NK-92 treated with Interleukin-12 subunit alpha and Interleukin-12 subunit beta, amount 100 ng/mL, for 24 hours (cell line): ENCODE data around the gene THSD7B.

Experiments used
- DNase-seq: peaks from one replicate; lab custom pipeline; 2025; lab: John Stamatoyannopoulos, UW

Gene THSD7B

DNA sequence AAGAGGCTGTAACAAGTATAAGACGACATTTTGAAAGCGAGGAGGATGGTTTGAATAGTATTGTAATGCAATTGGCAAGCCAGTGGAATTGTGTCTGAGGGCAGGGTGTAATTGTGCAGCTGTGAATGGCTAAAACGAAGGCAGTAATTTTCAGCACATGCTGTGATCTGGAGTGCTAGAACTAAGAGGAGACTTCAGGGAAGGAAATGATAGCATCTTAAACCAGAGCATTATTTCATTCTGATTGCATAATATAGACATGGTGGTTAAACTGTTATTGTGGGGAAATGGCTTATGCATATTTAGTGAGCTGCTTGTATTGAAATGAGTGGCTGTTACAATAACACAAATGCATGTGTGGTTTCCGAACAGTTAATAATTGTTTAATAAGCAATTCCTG lies 36.3 kb downstream of the THSD7B start:
- no peak for DNase-seq

DNA sequence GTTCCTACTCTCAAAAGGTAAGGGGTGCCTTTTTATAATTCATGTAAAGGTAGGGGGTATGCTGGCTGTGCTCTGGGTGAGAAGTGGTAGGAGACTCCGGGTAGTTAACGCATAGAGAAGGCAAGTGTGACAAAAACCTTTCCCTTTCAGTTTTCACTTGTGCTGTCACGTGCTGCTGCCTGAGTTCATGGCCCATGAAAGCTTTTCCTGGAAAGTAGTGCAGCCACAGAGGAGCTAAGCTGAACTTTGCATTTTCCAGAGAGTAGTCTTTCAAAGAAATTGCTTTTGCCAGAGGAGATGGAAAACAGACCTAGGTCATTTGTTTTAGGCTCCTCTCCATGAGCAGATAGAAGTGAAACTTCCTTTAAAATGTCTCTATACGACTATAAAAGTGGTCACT lies 44.7 kb downstream of the THSD7B start:
- DNase-seq, result no peak

DNA sequence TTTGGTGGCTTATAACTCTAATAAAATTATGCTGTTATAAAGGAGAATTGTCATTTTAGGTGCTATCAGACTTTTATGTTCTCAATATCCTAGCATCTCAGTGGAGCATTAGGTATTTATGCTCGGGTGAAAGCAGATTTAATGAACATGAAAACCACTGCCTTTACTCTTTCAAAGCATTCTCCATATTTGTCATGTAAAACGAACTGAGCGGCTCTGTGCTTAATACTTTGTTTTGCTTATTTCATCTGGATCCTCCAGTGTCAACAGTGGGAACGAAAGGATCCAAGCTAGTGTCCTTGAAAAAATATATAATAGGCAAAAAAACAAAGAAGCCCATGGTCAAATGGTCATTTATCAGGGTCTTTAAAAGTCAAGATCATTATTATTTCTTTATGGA lies 53.5 kb downstream of the THSD7B start:
- no peak for DNase-seq

DNA sequence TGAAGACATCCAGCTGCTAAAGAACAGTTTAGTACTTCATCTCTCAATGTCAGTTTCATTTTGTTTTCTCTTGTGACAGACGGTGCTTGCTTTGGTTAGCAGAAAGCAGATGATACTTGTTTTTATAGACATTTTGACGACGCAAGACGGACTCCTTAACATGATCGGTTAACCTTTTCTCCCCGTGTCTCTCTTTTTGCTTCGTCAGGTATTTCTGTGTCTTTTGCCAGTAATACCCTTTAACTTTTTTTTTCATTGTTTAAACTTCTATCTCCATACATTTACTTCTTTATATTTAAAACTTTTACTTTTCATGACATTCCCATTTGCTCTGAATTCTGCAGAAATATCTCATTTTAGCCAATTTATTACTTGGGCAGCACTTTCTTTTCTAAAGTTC lies 57.9 kb downstream of the THSD7B start:
- no peak for DNase-seq

DNA sequence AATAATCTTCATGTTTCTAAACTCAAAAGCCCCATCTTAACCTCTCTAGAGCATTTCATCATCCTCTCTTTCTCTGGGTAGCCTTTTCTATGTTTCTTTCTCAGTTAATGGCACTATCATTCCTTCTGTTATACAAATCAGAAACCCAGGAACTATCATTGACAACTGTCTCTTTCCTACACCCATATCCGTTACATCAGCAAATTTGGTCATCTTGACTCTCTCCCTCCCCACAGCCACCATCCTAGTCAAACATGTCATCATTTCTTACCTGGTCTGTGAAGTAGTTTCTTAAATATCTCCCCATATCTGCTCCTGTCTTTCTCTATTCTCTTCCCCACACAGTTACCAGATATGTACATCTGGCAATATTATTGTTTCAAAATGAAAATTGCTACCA lies 62.8 kb downstream of the THSD7B start:
- no peak for DNase-seq

DNA sequence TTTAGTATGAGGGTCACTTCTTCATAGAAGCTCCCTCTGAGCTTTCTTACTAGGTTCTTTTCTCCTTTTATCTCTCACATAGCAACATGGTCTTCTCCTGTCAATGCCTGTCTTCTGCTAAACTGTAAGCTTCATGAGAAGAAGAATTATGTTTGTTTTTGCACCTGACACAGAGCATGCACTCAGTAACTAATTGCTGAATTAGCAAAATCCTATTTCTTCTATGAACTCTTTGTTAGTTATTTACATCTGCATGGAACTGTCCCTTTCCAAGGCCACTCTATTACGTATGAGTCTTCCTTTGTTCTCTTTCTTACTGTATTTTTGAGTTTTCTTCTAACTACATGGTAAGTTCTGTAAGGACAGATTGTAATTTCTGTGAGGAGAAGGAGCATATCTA lies 63.4 kb downstream of the THSD7B start:
- no peak for DNase-seq

DNA sequence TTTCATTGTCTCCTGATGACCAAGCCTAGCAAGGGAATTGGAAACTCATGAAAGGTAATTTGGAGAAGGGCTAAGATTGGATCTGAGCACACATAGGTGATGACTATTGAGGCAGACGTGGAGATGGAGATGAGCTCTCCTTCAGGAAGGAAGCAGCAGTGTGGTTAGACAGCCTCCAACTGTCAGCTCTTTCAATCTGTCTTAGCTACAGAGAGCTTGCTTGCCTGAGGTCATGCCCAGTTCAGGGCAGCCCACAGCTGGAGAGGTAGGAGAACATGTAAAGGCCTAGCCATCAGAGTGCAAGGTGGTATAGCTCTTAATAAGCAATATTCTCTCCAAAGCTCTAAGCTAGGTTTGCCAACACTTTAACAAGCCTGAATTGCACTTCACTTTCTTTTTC lies 79.2 kb downstream of the THSD7B start:
- no peak for DNase-seq

DNA sequence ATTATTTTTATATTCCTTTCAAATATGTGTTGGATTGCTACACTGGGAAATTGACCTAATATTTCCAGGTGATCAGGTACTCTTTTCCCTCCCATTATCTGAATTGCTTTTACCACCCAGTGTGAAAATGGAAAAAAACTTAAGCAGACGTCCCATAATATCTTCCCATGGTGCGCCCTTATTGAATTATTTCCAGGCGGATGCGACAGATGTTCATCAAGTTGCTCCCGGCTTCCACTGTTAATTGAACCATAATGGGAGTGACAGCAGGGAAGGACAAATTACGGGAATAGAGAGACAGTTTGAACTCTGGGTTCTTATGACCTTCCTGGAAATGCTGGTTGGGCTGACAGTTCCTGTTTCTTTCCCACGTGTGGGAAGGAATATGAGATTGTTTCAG lies 93.3 kb downstream of the THSD7B start:
- DNase-seq, result no peak

DNA sequence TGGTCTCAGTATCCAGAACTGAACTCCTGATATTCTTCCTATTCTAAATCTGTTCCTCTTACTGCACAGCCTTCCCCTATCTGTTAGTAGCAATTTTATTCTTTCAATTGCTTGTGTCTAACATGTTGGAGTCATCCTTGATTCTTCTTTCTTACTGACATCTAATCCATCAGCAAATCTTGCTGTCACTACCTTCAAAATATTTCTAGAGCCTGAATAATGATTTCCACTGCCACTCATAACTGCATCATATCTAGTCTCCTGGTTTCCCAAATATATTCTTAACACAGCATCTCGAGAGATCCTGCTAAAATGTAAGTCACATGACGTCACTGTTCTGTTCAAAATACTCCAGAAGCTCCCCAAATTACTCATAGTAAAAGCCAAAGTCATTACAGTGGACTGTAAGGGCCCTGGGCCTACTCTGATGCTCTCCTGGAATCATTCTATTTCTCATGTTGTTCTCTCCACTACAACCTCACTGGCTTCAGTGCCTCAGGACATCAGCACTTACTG lies 95.2 kb downstream of the THSD7B start:
- no peak for DNase-seq

DNA sequence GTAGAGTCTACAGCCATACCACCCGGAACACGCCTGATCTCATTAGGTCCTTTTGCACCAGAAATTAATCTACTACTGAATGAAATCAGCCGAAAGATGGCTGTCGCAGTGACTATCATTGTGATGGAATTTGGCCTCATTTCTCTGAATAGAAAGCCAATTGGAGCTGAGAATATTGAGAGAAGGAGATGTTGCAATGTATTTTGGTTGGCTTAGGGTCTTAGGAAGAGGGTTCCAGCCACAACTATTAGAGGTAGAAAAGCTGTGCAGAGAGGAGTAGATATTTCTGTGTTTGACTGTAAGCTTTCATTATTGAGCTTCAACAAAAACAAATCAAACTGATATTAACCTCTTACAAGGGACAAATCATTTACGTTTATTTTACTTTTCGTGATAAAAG lies 98.1 kb downstream of the THSD7B start:
- no peak for DNase-seq

DNA sequence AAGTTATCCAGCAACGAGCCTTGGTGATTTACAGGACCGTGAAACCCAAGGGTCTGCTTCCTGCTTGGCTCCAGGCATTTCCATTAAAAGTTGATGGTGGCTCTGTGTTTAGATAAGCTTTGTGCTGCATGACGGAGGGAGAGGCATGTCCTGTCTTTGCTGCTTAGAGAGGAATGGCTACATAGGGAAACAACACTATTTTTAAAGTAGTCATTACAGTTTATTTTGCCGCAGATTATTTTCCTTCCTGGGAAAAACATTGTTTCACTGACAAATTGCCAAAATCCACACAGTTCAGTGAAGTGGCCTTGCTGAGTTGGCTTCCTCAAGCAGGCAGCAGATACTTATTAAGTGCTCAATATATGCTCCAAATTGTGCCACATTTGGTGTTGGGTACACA lies 98.5 kb downstream of the THSD7B start:
- no peak for DNase-seq

DNA sequence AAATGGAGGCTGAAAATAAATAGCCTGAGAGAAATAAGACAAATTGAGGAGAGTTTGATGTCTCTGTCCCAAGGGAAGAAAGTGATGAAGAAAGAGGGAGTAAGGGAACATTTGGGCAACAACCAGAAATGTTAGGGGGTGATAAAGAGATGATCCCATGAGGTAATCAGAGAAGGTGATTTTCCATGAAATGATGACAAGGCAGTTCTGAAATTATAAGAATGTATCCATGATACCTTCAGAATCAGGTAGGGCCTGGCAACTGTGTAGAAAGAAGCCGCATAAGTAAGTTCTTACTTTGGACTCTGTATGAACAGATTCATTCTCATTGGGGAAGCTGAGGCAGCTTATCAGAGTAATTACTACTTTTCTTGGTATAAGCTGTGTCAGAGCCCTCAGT lies 106.1 kb downstream of the THSD7B start:
- no peak for DNase-seq

DNA sequence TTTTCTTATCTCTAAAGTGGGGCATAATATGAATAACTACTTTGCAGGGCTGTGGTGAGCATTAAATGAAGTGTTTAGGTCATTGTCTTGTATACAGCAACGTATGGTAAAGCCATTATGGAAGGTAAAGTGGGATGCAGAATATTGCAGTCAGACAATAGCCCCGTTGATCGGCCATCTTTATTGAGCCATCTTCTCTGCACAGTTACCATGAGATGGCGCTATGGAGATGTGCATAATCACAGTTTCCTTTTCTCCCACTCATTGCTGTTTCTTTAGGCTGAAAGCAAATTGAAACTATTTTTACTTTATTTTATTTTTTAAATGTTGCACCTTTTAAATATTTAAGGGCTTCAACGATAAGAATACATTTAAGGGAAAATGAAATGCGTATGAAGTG lies 108.9 kb downstream of the THSD7B start:
- DNase-seq, result no peak

DNA sequence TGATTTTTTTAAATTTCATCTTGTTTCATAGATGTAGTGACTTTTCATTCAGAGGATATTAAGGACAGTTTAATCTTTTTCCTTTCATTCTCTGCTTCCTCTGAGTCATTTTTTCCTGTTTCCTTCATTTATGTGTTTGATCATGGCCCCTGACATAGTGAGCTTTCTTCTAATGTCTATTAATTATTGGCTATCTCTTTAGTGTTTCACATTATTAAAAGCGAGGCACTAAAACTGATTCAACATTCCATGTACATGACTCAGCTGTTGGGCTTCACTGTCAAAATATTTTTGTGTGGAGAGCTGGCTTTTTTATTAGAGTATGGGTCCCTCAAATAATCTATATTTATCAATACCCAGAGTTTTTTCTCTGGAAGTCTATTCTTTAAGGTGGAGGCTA lies 125.8 kb downstream of the THSD7B start:
- no peak for DNase-seq

DNA sequence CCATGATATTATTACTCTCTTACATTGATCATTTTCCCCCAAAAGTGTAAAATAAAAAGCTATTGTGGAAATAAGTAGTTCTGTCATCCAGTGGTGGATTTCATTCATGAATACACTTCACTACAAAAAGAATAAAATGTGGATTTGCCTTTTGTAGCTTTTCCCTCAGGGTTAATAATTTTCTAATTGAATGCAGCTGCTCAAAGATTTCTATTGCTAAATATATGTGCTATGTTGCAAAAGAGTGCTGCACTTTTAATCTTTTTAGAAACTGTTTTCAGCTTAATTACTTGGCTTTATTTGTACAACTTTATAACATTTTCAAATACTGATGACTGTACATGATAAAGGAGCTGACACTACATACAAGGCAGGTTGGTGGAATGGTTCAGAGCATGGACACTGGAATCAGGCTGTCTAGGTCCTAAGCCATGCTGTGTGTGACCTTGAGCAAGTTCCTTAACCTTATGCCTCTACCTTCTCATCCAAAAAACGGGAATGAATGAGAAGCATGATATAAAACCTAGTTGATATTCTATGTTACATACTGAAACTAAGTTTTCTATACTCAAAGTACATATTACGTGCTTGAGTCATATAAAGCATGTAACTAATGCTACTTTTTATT lies 128.8 kb downstream of the THSD7B start:
- DNase-seq, result no peak

DNA sequence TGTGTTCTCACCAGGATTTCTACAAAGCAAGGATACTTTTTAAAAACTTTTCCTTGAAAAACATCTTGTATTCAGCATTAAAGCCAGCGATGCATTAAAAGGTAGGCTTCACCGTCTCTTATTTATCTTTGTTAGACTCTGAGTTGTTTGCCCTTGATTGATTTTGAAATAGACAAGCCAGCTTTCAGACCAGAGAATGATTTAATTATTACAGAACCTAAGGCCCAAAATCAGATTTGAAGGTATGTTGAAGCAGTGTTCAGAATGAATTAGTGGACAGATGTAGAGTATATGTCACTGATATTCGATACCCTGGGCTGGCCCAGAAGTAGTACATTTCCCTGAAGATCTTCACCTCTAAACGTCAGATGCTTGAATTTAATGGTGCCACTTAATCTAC lies 136.4 kb downstream of the THSD7B start:
- DNase-seq, result no peak

DNA sequence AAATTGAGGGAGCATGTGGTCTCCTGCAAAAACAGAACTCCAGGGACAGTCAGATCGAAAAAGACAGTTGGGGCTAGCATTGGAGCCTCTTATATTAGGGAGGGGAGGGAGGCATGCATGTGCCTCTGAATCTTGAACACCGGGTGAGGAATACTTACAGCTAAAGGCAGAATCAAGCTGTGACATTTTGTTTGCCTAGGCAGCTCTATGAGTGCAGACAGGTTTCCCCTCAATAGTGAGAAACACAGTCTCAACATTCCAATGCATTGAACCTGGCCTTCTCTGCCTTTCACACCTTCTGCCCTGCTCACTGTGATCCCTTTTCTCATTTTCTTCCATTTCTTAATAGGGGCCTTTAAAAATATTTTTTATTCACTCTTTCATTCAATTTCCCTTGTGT lies 140.4 kb downstream of the THSD7B start:
- no peak for DNase-seq

DNA sequence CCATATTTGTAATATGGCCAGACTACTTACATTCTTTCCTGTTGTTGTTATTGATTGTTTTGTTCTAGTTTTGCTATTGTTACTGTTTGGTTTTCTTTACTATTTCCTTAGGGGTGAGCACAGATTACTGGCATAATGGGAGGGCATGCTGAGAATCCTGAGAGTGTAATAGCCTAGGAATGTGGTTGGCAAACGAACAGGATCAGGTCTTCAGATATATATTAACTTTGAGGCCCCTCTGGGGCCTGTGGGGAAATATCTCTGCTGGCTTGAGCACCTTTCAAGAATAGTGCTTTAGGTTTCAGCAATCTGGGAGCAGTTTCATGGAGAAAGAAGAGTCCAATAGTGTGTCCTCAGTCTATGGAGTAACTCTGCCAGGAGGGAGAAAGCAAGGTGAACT lies 144.4 kb downstream of the THSD7B start:
- DNase-seq, result no peak

DNA sequence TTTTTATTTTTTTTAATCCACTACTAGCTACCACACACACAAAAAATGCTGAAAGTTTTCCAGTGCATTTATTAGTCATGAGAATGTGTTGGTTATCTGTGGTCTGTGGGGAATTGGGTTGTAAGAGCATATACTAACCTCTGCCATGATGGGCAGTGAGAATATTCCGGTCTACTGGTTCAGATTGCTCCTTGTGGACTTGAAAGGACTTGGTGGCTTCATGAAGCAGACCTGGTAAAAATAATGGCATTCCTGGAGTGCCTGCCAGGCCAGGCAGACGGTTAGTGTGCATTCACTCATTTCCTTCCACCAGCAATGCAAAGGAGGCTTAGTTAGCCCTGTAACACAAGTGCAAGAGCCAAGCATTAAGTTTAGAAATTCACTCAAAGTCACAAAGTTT lies 150.8 kb downstream of the THSD7B start:
- no peak for DNase-seq

DNA sequence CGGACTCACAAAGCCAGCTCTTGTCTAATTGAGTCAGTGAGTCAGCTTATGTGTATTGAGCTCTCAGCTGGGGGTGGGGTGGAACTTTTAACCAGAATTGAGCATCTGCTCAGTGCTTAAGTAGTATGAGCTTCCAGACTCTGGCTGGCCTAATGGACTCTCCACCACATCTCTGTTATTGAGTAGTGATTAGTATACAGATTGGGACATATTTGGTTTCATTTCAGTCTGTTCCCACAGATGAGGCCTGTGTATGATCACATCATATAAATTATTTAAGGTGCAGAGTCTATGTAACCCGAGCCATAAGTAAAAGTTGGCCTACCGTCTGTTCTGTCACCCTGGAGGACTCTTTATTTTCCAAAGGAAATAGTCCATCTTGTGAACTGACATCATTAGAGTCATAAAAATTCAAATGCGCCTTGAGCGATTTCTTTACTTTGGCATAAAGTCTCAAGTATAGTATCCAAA lies 152.1 kb downstream of the THSD7B start:
- DNase-seq, result no peak

DNA sequence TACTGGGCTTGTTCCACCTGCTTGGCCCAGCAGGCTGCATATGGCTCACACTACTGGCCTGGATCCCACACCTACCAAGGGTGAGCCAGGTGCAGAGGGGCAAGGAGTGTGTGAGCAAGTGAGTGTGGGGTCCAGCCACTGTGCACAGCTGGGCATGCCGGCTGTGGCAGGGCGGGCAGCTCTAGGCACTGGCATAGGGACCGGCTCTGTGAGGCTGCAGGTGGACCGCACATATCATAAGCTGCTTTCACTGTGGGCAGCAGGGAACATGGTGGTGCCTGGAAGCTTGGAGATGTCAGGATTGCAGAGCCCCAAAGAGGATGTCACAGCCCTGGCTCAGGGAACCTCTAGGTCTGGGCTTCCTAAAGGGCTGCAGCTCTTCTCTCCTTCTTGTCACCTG lies 154.3 kb downstream of the THSD7B start:
- no peak for DNase-seq

DNA sequence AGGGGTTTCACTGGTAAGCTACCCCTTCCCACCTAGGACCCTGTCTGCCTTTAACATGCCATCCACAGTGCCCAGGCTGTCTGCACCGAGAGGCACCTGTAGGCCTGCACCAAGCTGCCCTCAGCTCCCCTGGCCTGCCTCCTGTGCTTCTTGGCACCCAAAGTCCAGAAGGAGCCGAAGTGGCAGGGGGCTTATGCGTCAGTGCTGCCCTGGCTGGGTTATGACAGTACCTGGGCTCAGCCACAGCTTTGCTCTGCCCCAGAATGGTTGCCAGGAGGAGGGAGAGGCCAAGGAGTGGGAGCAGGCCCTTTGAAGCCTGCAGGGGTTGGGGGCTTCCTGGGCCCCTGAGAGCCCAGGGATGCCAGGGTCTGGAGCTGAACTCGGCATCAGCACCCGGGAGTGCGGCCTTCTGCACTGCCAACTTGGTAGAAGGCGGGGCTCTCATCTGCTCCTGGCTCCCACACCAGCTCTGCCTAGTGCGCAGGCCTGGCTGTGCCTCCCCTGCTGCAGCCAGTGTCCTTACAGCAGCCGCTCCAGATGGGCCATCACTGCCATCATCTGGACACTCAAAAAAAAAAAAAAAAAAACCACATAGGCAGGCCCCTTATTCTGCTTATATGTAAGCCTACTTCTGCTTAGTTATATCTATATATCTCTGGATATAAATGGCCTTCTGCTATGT lies 155.4 kb downstream of the THSD7B start:
- DNase-seq, result no peak

DNA sequence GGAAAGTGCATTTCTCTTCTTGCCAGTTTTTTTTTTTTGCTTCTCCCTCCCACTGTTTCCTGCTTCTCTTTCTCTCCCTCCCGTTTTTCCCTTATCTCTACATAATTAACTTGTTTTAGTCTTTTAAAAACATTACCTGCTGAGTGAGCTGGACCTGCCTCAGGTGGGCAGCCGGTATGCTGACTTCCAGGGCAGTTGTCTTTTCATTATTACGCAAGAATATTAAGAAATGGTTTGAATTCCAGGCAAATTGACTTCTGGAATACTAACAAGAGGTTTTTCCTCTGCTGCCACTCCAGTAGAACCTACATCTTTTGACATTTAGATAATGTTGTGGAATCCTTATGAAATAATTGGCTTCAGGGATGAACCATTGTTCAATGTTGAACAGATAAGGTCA lies 161.8 kb downstream of the THSD7B start:
- DNase-seq, result no peak

DNA sequence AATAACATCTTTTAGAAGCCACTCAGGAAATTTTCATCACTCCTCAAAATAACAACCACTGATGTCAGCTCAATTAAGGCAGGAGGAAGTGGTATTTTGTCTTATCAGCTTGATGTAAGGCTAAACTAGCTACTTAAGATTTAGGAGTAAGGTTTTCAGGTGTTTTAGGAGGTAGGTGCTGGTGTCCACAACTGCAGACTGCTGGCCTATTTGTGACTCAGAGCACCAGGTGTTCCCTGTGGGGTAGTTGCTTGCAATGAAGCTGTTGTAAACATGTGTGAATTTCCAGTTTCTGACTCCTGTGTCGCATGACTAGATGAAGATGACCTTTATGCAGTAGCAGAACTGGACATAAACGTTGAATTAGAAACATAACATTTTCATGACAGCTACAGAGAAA lies 164.2 kb downstream of the THSD7B start:
- no peak for DNase-seq
